Kasumi-1 (cell line): ENCODE measurements around the gene FES.
A peak's percentile ranks its signal among the peaks of the same experiment; 100 is the strongest.

Experiments
- DNase-seq, 2 experiments: peaks; one replicate each; lab custom pipeline; 2025; lab: John Stamatoyannopoulos, UW

FES gene

GRCh38 chr15:90930861-90931574, 46.7 kb downstream of the FES start:
- DNase-seq: no peak

- DNase-seq: no peak
Measured at GRCh38 chr15:90931575-90931827, 47.2 kb downstream of the FES start.

- DNase-seq: peak; percentile 88 to 91
Measured at GRCh38 chr15:90931828-90932659, 47.7 kb downstream of the FES start, which contains the start of gene HDDC3. TSS of gene HDDC3 (minus strand) at chr15:90932549. CDS start at chr15:90932540, 9 bp downstream.

GRCh38 chr15:90932660-90932991, 48.3 kb downstream of the FES start:
- DNase-seq: peak in 1 of 2 experiments; percentile 61

GRCh38 chr15:90933301-90933700, 49.0 kb downstream of the FES start:
- DNase-seq: no peak

- peak; percentile 85 for DNase-seq
Measured at GRCh38 chr15:90934256-90934948, 50.1 kb downstream of the FES start.

- peak; percentile 83 to 84 for DNase-seq
Measured at GRCh38 chr15:90934949-90935751, 50.8 kb downstream of the FES start, which contains the start of gene UNC45A. TSS of gene UNC45A (plus strand) at chr15:90935285. CDS start at chr15:90935325, 40 bp downstream.

GRCh38 chr15:90936823-90937222, 52.5 kb downstream of the FES start:
- DNase-seq: no peak

- no peak for DNase-seq
Measured at GRCh38 chr15:90938261-90938660, 54.0 kb downstream of the FES start.

GRCh38 chr15:90939756-90940155, 55.5 kb downstream of the FES start:
- no peak for DNase-seq

- no peak for DNase-seq
Measured at GRCh38 chr15:90941038-90941437, 56.7 kb downstream of the FES start.

GRCh38 chr15:90942354-90943120, 58.2 kb downstream of the FES start:
- DNase-seq: no peak

GRCh38 chr15:90945091-90945490, 60.8 kb downstream of the FES start:
- no peak for DNase-seq
